Epithelial cell of proximal tubule (primary cell): ENCODE measurements around the gene TANGO6. TPM values are rescaled to one million over a fixed set of nuclear protein-coding genes. Genes with fewer than 3 reads are reported as not detected.
"Not testable (repeated sequence)": the region's sequence is repeated elsewhere in the genome, so short reads cannot be mapped to it uniquely, and the experiment has no call there.

Experiments
- DNase-seq: peaks from one replicate; pipeline ENCODE4 v3.0.0-alpha.2; 2011; ENCODE audit warnings: low read depth
- H3K4me3 ChIP-seq: 2 replicates; pipeline ENCODE4 v1.5.1; 2011; ENCODE audit warnings: low read depth, mild to moderate bottlenecking, low read length
- total RNA-seq: library from RNA; depleted of rRNA; stranded (reverse); fragments of >200 nt; gene quantifications from 2 replicates; pipeline ENCODE4 v1.2.3, GENCODE V29; 2015
- TF ChIP-seq, protein P1 (sequence below): conservative IDR thresholded peaks from 2 replicates; pipeline ENCODE4 v1.5.1; 2012; ENCODE audit warnings: low read depth, mild to moderate bottlenecking, low read length

Gene TANGO6
- total RNA-seq, 1 donor from 2014 or later = 20.0 TPM

DNA sequence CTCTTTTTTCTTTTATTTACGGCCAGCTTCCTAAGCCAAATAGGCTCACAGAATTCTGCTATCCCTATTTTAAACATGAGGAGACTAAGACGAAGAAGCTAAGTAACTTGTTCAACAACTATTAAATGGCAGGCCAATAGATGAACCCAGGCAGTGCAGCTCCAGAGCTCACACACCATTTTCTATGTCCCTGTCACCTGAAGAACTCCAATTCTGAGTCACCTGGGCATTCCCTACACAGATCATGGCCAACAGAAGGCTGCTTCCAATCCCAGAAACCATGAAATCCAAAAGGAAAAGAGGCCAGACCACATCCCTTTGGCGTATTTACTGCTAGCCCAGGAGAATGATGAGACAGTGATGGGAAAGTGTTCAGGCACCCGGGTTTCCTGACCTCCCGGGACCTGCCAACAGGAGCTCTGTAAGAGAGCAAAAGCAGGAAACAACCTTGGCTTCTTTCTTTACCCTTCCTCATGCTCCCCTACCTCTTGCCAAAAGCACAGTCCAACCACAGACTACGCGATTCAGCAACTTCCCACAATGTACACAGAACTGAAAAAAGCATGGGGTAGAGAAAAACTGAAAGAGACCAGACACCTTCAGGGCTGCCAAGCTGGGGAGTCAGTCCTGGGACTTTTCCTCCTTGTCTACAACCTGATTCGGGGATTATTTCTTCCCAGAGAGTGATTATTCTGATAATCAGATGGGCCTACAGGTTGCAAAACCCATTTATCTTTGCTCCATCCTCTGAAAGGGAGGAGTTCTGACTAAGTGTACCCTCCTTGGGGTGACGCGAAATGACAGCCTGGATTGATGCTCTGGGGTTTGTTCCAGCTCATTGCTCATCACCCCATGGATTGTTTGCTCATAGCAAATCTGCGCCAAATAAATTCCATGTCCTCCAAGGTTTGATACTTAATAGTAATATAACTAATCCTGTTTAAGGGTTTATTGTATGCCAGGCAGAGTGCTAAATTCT lies 214.4 kb downstream of the TANGO6 start:
- peak overlapping the region; percentile 0 for H3K4me3 ChIP-seq
- DNase-seq = no peak
- TF ChIP-seq, protein P1, sequence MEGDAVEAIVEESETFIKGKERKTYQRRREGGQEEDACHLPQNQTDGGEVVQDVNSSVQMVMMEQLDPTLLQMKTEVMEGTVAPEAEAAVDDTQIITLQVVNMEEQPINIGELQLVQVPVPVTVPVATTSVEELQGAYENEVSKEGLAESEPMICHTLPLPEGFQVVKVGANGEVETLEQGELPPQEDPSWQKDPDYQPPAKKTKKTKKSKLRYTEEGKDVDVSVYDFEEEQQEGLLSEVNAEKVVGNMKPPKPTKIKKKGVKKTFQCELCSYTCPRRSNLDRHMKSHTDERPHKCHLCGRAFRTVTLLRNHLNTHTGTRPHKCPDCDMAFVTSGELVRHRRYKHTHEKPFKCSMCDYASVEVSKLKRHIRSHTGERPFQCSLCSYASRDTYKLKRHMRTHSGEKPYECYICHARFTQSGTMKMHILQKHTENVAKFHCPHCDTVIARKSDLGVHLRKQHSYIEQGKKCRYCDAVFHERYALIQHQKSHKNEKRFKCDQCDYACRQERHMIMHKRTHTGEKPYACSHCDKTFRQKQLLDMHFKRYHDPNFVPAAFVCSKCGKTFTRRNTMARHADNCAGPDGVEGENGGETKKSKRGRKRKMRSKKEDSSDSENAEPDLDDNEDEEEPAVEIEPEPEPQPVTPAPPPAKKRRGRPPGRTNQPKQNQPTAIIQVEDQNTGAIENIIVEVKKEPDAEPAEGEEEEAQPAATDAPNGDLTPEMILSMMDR = no peak

DNA sequence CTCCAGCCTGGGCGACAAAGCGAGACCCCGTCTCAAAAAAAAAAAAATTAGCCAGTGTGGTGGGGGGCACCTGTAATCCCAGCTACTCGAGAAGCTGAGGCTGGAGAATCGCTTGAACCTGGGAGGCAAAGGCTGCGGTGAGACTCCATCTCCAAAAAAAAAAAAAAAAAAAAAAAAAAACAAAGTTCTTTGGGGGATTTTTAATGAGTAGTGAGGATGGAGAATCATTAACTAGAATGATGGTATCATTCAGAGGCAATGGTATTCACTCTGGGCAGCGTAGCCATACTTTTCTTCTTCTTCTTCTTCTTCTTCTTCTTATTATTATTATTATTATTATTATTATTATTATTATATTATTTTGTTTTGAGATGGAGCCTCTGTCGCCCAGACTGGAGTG lies 220.2 kb downstream of the TANGO6 start:
- not testable (repeated sequence) for H3K4me3 ChIP-seq, DNase-seq

DNA sequence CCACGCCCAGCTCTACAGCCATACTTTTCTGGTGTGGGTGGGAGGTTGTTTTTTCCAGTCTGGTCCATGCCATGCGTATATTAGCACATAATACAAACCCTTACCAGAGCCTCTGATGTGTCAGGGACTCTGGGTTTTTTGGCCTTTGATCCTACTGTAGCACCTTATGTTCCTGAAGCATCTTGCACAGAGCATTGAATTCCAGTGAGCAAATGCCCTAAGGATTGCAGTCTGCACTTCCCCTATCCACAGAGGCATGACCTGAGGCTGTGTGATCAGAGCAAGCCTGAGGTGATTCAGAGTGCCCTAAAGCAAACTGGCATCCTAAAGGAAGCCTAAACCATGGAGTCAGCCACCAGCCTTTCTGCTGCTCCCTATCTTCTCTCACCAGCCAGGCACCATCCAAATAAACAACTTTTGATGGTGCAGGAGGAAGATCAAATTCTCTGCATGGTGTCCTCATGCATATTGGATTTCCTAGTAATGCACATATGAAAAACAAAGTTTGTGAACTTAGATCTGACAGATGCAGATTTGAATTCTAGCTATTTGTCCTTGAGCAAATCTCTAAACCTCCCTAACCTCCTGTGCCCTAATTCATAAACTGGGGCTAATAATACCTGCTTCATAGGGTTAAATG lies 220.9 kb downstream of the TANGO6 start:
- TF ChIP-seq, protein P1 = no peak
- DNase-seq = peak; percentile 92

DNA sequence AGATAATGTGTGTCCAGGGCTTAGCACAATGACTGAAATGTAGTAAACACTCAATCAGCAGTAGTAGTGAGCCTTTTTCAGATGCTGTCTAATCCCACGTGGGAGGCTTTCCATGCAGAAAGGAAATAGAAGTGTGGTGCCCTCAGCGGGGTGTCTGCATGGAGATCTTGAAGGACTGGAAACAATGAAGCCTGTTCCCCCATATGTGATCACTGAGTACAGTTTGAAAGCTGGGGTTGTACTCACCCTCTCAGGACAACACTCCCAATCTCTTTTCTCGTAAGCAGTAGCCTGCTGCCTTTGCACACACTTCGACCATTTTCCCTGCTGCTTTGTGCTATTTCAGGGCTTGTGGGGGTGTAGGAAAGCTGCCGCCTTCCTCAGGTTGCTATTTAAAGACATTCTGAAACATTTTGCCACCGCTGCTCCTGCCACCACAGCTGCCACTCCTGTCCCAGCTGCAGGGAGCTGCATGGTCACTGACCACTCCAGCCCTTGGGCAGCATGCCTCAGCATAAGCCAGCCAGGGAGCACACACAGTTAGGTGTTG lies 221.5 kb downstream of the TANGO6 start:
- H3K4me3 ChIP-seq = no peak overlapping the region
- TF ChIP-seq, protein P1 = no peak
- no peak for DNase-seq

More for the DNA sequence above, 220.9 kb downstream of the TANGO6 start:
- no peak overlapping the region for H3K4me3 ChIP-seq

DNA sequence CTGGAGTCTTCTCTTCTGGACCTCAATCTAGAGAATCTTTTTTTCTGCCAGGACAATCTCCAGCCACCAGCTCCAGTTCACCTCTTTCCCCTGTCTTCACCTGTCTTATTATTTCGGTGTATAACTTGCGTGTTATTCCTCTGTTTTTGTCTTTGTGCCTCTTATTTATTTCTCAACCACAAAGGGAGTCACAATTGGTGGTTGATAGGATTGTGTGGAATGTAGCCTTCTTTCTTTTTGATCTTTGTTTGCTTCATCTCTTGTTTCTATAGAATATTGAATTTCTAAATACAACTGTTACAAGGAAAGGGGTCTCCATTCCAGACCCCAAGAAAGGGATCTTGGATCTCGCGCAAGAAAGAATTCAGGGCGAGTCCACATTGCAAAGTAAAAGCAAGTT lies 226.2 kb downstream of the TANGO6 start:
- DNase-seq = no peak
- TF ChIP-seq, protein P1 = no peak
- H3K4me3 ChIP-seq = no peak overlapping the region

DNA sequence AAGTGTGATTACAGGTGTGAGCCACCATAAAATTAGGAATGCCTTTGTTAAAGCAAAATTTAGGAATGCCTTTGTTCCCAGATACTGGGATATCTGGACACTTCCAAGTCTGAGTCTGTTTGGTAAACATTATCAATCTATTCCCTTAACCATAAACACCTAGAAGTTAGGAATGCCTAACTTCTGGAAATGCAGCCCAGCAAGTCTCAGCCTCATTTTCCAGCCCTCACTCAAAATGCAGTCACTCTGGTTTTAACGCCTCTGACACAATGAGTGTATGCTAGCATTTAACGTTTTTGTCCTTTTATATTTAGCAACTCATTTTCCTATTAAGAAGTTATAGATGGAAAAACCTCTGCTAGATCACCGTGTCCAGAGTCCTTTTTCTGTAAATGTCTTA lies 227.7 kb downstream of the TANGO6 start:
- no peak overlapping the region for H3K4me3 ChIP-seq
- TF ChIP-seq, protein P1 = no peak
- no peak for DNase-seq

DNA sequence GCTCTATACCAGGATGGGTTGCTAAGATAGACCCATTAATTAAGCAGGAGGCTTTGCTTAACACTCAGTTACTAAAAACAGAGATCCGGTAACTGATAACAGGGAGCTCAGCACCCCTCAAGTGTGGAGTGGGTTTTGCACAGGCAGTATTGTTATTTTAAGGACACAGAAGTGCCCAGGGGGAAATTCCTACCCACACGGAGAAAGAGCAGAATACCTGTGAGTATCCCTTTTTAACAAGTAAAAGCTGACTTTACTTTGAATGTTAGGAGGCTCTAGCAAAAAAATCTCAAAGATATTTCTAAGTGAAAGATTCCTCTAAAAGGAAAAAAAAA lies 229.3 kb downstream of the TANGO6 start:
- TF ChIP-seq, protein P1 = no peak
- DNase-seq = no peak
- H3K4me3 ChIP-seq = no peak overlapping the region
